HG02588 (cell line): Measurements from ENCODE around the gene MMRN1.

Experiments
- ATAC-seq: cut with Tn5 transposase; IDR thresholded peaks from one replicate; pipeline ENCODE4 v1.9.1; 2021; ENCODE audit warnings: mild to moderate bottlenecking, moderate library complexity; ENCODE audit not compliant: unreplicated experiment

Gene MMRN1

GRCh38 chr4:89995814-89996213 is 101.2 kb downstream of the MMRN1 start:
- no peak for ATAC-seq

GRCh38 chr4:89997171-89997704 is 102.6 kb downstream of the MMRN1 start:
- no peak for ATAC-seq

- ATAC-seq = no peak
These were observed 103.9 kb downstream of the MMRN1 start for GRCh38 chr4:89998469-89999011.

GRCh38 chr4:90001023-90001422 is 106.4 kb downstream of the MMRN1 start:
- ATAC-seq = no peak

- no peak for ATAC-seq
These were observed 107.9 kb downstream of the MMRN1 start for GRCh38 chr4:90002441-90003062.
